ENCODE results near the gene SRSF4.

Gene SRSF4

DNA sequence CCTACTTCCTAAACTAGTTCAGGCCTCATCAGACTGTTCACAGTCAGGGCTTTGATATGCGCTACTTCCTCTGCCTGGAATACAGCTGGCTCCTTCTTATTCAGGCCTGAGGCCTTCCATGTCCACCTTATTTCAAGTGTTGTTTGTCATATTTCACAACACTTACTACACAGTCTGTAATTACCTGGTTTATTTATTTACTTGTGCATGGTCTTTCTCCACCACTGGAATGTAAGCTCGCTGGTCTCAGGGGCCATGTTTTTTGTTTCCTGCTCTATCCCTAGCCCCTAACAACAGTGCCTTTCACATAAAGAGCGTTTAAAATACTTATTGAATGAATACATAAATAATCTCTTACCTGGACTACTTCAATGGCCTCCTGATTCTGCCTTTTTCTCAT is 4.6 kb upstream of the SRSF4 start:
- WGBS (ENCODE audit: extremely low coverage, insufficient coverage, insufficient read length), result no CpG with 5 or more reads among the region's 3 CpGs
- Histone ChIP-seq H2AK5ac (ENCODE audit: low read length) (no peak overlapping the region), H3K4me1 (ENCODE audit: control insufficient read depth in 1 of 2, insufficient read depth in 2 of 2, low read length in 2 of 2) (peaks cover 4 to 13% of the 10 kb centered on the region in 2 experiments), H4K12ac (ENCODE audit: low read depth, low read length) (no peak overlapping the region), H2BK120ac (ENCODE audit: insufficient read depth, low read length, poor library complexity) (no peak overlapping the region), H3K79me2 (ENCODE audit: control insufficient read depth, insufficient read depth, low read length, poor library complexity) (peaks cover 4% of the 10 kb centered on the region), H3K27ac (ENCODE audit: low read depth, low read length) (peak overlapping the region; percentile 33), H3K18ac (ENCODE audit: low read length) (no peak overlapping the region), H3K4me3 (ENCODE audit: low read depth, low read length) (no peak overlapping the region), H3K14ac (ENCODE audit: low read length) (no peak overlapping the region), H3K27me3 (ENCODE audit: insufficient read depth, low read length) (no peaks in the 10 kb centered on the region), H4K8ac (ENCODE audit: low read depth, low read length) (no peak overlapping the region), H2BK12ac (ENCODE audit: low read length) (no peak overlapping the region), H3K9me3 (ENCODE audit: insufficient read depth, low read depth, low read length) (no peaks in the 10 kb centered on the region), H2AFZ (ENCODE audit: insufficient read depth, low read length, poor library complexity) (no peak overlapping the region), H3K4me2 (ENCODE audit: low read length) (no peak overlapping the region), H4K91ac (ENCODE audit: low read depth, low read length) (peak overlapping the region; percentile 42), H3K23ac (ENCODE audit: low read length) (no peak overlapping the region), H3K9ac (ENCODE audit: low read length) (no peak overlapping the region), H3K79me1 (ENCODE audit: low read length) (peaks cover 13% of the 10 kb centered on the region), H2BK5ac (ENCODE audit: low read depth, low read length, poor library complexity) (peak overlapping the region; percentile 53), H3K36me3 (ENCODE audit: control insufficient read depth in 1 of 2, insufficient read depth in 2 of 2, low read length in 2 of 2) (no peaks in the 10 kb centered on the region), H3K4ac (ENCODE audit: low read depth, low read length) (no peak overlapping the region)
- DNase-seq, result peak; percentile 50 to 57

- no peak for DNase-seq
- H3K18ac ChIP-seq (ENCODE audit: low read length), result no peak overlapping the region
- peaks cover 18% of the 10 kb centered on the region for H3K79me1 ChIP-seq (ENCODE audit: low read length)
Measured at GRCh38 chr1:29183287-29183686, 1.6 kb upstream of the SRSF4 start.

DNA sequence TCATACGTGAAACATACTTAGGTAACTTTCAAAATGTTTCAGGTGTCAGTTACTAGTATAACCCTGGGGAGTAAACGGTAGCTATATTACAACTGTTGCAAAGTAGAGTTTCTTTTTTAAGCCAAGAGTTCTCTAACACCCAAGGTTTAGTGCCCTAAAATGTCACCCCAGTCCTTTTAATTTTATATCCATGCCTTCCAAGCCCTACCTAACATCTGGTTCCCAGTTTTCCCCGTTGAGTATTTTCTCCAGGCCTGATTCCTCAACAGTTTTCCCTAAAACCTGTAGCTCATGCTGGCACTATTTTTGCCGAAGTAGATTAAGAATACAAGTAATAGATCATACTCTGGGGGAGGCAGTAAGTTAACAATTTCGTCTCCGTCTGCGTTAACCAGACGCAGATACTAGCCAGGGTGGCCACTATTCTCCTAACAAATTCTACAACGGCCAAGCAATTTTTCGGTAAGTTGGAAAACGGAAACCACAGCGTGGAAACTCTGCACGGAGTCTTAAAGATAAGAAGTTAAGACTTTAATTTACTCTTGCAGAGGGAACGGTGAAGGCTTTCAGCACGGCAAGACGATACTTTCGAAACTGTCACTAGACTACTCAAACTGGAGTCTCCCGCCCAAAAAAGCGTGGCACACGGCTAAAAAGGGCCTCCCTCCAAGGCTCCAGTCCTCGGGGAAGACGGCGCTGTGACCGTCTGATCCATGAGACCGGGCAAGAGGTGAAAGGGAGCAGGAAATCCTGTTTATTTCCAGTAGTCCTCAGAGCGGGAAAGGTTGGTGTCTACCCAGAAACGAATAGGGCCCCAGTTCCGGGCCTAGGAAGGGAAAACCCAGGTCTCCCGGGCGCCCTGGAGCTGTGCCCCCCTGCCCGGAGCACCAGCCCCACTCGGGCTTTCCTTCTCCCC is 945 bp downstream of the SRSF4 start:
- Histone ChIP-seq H3K27ac (ENCODE audit: low read depth, low read length) (peak overlapping the region; percentile 98), H3K79me1 (ENCODE audit: low read length) (peaks cover 17% of the 10 kb centered on the region), H2BK12ac (ENCODE audit: low read length) (peak overlapping the region; percentile 15), H4K12ac (ENCODE audit: low read depth, low read length) (peak overlapping the region; percentile 72), H3K4ac (ENCODE audit: low read depth, low read length) (peak overlapping the region; percentile 99), H3K36me3 (ENCODE audit: control insufficient read depth in 1 of 2, insufficient read depth in 2 of 2, low read length in 2 of 2) (peaks cover 2 to 9% of the 10 kb centered on the region in 2 experiments), H3K4me2 (ENCODE audit: low read length) (peak overlapping the region; percentile 91), H3K4me1 (ENCODE audit: control insufficient read depth in 1 of 2, insufficient read depth in 2 of 2, low read length in 2 of 2) (peaks cover 5 to 6% of the 10 kb centered on the region in 2 experiments), H2BK5ac (ENCODE audit: low read depth, low read length, poor library complexity) (peak overlapping the region; percentile 99), H4K8ac (ENCODE audit: low read depth, low read length) (peak overlapping the region; percentile 100), H3K4me3 (ENCODE audit: low read depth, low read length) (peak overlapping the region; percentile 93), H3K27me3 (ENCODE audit: insufficient read depth, low read length) (no peaks in the 10 kb centered on the region), H3K18ac (ENCODE audit: low read length) (peak overlapping the region; percentile 100), H3K9me3 (ENCODE audit: insufficient read depth, low read depth, low read length) (no peaks in the 10 kb centered on the region), H4K91ac (ENCODE audit: low read depth, low read length) (peak overlapping the region; percentile 100), H3K14ac (ENCODE audit: low read length) (peak overlapping the region; percentile 100), H2AK5ac (ENCODE audit: low read length) (peak overlapping the region; percentile 70), H2BK120ac (ENCODE audit: insufficient read depth, low read length, poor library complexity) (peak overlapping the region; percentile 99), H3K9ac (ENCODE audit: low read length) (peak overlapping the region; percentile 100), H3K79me2 (ENCODE audit: control insufficient read depth, insufficient read depth, low read length, poor library complexity) (peaks cover 22% of the 10 kb centered on the region), H3K23ac (ENCODE audit: low read length) (no peak overlapping the region), H2AFZ (ENCODE audit: insufficient read depth, low read length, poor library complexity) (peak overlapping the region; percentile 8)
- WGBS (ENCODE audit: extremely low coverage, insufficient coverage, insufficient read length), result no CpG with 5 or more reads among the region's 32 CpGs
- no peak for DNase-seq

More at GRCh38 chr1:29183287-29183686, 1.6 kb upstream of the SRSF4 start:
- peaks cover 4 to 12% of the 10 kb centered on the region in 2 experiments for H3K4me1 ChIP-seq (ENCODE audit: control insufficient read depth in 1 of 2, insufficient read depth in 2 of 2, low read length in 2 of 2)
- H3K14ac ChIP-seq (ENCODE audit: low read length), result no peak overlapping the region
- no peak overlapping the region for H3K23ac ChIP-seq (ENCODE audit: low read length)
- no peak overlapping the region for H4K91ac ChIP-seq (ENCODE audit: low read depth, low read length)
- no peak overlapping the region for H2BK12ac ChIP-seq (ENCODE audit: low read length)
- peaks cover 17% of the 10 kb centered on the region for H3K79me2 ChIP-seq (ENCODE audit: control insufficient read depth, insufficient read depth, low read length, poor library complexity)
- no peak overlapping the region for H2BK5ac ChIP-seq (ENCODE audit: low read depth, low read length, poor library complexity)
- H3K4ac ChIP-seq (ENCODE audit: low read depth, low read length), result no peak overlapping the region
- H3K4me2 ChIP-seq (ENCODE audit: low read length), result no peak overlapping the region
- H2AFZ ChIP-seq (ENCODE audit: insufficient read depth, low read length, poor library complexity), result no peak overlapping the region
- no peaks in the 10 kb centered on the region for H3K9me3 ChIP-seq (ENCODE audit: insufficient read depth, low read depth, low read length)
- no peak overlapping the region for H2AK5ac ChIP-seq (ENCODE audit: low read length)
- no CpG with 5 or more reads among the region's 1 CpG for WGBS (ENCODE audit: extremely low coverage, insufficient coverage, insufficient read length)
- H2BK120ac ChIP-seq (ENCODE audit: insufficient read depth, low read length, poor library complexity), result no peak overlapping the region
- H3K9ac ChIP-seq (ENCODE audit: low read length), result no peak overlapping the region
- no peak overlapping the region for H3K27ac ChIP-seq (ENCODE audit: low read depth, low read length)
- H3K36me3 ChIP-seq (ENCODE audit: control insufficient read depth in 1 of 2, insufficient read depth in 2 of 2, low read length in 2 of 2), result peaks cover 2 to 6% of the 10 kb centered on the region in 2 experiments
- H4K8ac ChIP-seq (ENCODE audit: low read depth, low read length), result no peak overlapping the region
- H3K4me3 ChIP-seq (ENCODE audit: low read depth, low read length), result no peak overlapping the region
- H4K12ac ChIP-seq (ENCODE audit: low read depth, low read length), result no peak overlapping the region
- no peaks in the 10 kb centered on the region for H3K27me3 ChIP-seq (ENCODE audit: insufficient read depth, low read length)

DNA sequence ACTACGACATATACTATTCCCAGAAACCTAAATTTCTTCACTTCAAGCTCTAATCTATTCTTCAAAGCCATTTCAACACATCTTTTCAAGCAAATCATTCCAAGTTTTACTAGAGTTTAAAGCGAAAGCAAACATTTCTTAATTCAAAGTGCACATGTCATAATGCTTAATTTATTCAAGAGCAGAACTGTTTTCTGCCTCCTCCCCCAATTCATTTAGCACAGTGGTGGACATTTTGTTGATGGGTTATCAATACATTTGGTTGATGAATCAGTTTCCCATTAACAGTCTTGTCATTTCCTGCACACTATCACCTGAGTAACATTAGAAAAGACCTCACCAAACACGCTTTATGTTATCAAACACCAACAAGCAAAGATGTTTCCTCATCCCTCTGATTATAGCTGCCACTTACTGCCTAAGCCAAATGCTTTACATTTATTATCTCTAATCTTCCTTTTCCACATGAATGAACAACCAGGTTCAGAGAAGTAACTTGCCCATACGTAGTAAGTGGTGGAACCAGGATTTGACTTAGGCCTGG is 2.0 kb downstream of the SRSF4 start:
- WGBS (ENCODE audit: extremely low coverage, insufficient coverage, insufficient read length), result no CpG with 5 or more reads among the region's 4 CpGs
- Histone ChIP-seq H3K9me3 (ENCODE audit: insufficient read depth, low read depth, low read length) (no peaks in the 10 kb centered on the region), H3K79me2 (ENCODE audit: control insufficient read depth, insufficient read depth, low read length, poor library complexity) (peaks cover 25% of the 10 kb centered on the region), H2BK5ac (ENCODE audit: low read depth, low read length, poor library complexity) (no peak overlapping the region), H3K27me3 (ENCODE audit: insufficient read depth, low read length) (no peaks in the 10 kb centered on the region), H2AFZ (ENCODE audit: insufficient read depth, low read length, poor library complexity) (no peak overlapping the region), H3K18ac (ENCODE audit: low read length) (no peak overlapping the region), H3K9ac (ENCODE audit: low read length) (no peak overlapping the region), H3K4me2 (ENCODE audit: low read length) (peak overlapping the region; percentile 53), H3K36me3 (ENCODE audit: control insufficient read depth in 1 of 2, insufficient read depth in 2 of 2, low read length in 2 of 2) (peaks cover 5 to 9% of the 10 kb centered on the region in 2 experiments), H3K79me1 (ENCODE audit: low read length) (peaks cover 17% of the 10 kb centered on the region), H3K14ac (ENCODE audit: low read length) (no peak overlapping the region), H4K12ac (ENCODE audit: low read depth, low read length) (no peak overlapping the region), H3K4me3 (ENCODE audit: low read depth, low read length) (no peak overlapping the region), H3K27ac (ENCODE audit: low read depth, low read length) (no peak overlapping the region), H3K23ac (ENCODE audit: low read length) (no peak overlapping the region), H4K91ac (ENCODE audit: low read depth, low read length) (no peak overlapping the region), H2AK5ac (ENCODE audit: low read length) (no peak overlapping the region), H3K4me1 (ENCODE audit: control insufficient read depth in 1 of 2, insufficient read depth in 2 of 2, low read length in 2 of 2) (peaks cover 3 to 6% of the 10 kb centered on the region in 2 experiments), H4K8ac (ENCODE audit: low read depth, low read length) (no peak overlapping the region), H2BK120ac (ENCODE audit: insufficient read depth, low read length, poor library complexity) (no peak overlapping the region), H3K4ac (ENCODE audit: low read depth, low read length) (peak overlapping the region; percentile 94), H2BK12ac (ENCODE audit: low read length) (no peak overlapping the region)
- no peak for DNase-seq
